ENCODE results near the gene PCMTD2.
"Not testable (repeated sequence)": the region's sequence is repeated elsewhere in the genome, so short reads cannot be mapped to it uniquely, and the experiment has no call there.

The PCMTD2 gene

DNA sequence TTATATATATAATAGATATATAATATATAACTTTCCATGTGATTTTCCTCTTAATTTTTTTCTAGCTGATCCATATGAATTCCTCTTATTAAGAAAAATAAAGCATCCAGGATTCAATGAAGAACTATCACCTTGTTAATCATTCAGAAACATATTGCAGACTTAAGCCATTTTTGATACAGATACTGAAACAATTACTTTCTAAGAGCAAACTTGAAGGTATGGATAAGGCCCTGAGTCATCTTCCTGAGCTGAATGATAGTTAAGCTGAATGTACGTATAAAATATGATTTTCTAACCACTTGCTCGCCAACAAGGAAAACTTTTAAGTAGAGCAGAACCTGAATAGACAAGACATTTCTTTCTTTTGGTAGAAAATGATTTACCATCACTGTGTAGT, 47.5 kb downstream of the PCMTD2 start:
- DNase-seq, result not testable (repeated sequence)

DNA sequence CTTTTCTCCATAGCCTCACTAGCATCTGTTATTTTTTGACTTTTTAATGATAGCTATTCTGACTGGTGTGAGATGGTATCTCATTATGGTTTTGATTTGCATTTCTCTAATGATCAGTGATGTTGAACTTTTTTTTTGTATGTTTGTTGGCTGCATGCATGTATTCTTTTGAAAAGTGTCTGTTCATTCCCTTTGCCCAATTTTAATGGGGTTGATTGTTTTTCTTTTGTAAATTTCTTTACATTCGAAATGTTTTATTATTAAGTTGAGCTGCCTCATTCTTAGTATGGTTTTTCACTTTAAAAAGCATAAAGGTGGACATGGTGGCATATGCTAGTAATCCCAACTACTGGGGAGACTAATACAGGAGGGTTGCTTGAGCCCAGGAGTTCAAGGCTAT, 58.2 kb downstream of the PCMTD2 start:
- not testable (repeated sequence) for DNase-seq

DNA sequence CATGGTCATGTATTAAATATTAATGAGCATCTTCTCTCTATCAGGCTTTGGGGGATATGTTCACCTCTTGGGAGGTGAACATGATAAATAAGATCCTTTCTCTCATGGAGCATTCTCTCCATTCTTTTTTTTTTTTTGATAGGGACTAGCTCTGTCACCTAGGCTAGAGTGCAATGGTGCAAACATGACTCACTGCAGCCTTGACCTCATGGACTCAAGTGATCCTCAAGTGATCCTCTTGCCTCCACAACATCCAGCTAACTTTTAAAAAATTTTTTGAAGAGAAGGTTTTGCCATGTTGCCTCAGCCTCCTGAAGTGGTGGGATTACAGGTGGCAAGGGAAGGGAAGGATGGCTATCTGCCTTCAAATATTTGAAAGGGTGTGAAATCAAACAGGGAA, 59.8 kb downstream of the PCMTD2 start:
- not testable (repeated sequence) for DNase-seq

DNA sequence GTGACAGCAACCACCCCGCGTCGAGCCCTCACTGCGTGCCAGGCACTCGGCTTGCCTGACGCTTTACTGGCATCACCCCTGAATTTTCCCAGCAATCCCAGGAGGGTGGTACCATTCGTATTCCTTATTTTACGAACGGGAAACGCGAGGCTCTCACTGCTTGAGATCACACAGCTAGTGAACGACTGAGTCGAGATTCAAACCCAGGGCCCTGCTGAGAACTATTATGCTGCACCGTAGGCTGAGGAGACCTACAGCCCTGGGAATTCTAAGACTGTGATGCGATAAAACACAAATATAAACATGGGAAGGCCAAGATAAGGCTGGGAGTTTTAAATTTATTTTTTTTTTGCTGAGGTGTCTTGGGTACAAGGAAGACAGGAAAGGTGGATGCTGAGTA, 60.3 kb downstream of the PCMTD2 start:
- not testable (repeated sequence) for DNase-seq

- DNase-seq, result not testable (repeated sequence)
These were observed 61.0 kb downstream of the PCMTD2 start for GRCh38 chr20:64316415-64317083.

GRCh38 chr20:64317331-64317730, 61.8 kb downstream of the PCMTD2 start:
- not testable (repeated sequence) for DNase-seq

DNA sequence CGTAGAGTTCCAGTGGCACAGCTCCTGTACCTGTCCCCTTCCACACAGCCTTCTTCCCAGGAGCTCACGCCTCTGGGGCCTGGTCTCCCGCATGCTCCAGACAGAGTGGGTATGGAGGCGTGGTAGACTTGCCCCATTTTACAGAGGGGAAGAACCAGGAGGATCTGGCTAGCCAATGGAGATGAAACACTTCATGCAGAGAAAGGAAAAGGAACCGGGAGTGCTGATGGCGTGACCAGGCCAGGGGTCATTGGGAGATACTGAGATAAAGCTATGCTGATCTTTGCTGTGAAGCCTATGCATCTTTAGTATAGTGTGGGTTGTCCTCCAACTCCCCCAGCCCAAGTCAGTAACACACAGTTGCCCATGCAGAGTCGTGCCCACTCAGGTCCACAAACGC, 62.5 kb downstream of the PCMTD2 start:
- not testable (repeated sequence) for DNase-seq

GRCh38 chr20:64322031-64322789, 66.7 kb downstream of the PCMTD2 start:
- not testable (repeated sequence) for DNase-seq

Measured in NCI-H1436 treated with DMSO at 0.1 percent for 48 hours (cell line).